NCI-H2107 treated with DMSO at 0.1 percent for 48 hours (cell line): ENCODE measurements around the gene TFE3.
A peak's percentile ranks its signal among the peaks of the same experiment; 100 is the strongest.

ENCODE experiments used
- DNase-seq: peaks from one replicate; lab custom pipeline; 2025; ENCODE audit not compliant: unreplicated experiment; lab: John Stamatoyannopoulos, UW

The TFE3 gene

DNA sequence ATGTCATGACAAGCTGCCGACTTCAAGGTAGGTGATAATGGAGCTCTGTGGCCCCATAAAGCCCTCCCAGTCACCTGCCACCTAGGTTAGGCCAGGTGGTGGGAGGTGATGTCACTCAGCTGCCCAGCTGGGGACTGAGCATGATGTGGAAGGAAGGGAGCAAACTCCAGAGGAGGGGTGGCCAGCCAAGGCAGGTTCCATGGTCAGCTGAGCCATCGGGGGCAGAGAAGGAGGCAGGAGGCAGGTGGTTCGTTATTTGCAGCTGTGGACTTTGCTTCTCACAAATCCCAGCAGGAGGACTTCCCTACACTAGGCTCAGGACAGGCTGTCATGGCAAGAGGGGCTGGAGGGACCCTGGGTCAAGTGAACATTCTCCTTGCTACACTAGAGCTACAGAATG lies 17.8 kb upstream of the TFE3 start:
- DNase-seq = no peak

DNA sequence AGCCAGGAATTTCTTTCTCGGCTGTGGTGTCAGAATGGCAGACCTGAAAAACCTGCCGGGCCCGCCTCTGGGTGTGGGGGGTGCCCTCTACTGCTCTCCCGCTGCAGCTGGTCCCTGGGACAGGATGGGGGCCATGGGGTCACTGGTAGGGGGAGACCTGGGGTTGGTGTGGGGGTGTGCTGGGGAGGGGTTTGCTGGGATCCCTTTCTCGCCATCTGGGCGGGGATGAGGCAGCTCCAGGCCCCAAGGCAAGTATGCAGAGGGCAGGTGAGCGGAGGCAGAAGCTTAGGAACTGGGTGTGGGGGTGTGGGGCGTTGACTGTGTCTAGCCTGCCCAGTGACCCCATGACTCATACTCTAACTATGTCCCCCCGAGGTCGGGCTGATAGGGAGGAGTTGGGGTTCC lies 16.5 kb upstream of the TFE3 start:
- no peak for DNase-seq

DNA sequence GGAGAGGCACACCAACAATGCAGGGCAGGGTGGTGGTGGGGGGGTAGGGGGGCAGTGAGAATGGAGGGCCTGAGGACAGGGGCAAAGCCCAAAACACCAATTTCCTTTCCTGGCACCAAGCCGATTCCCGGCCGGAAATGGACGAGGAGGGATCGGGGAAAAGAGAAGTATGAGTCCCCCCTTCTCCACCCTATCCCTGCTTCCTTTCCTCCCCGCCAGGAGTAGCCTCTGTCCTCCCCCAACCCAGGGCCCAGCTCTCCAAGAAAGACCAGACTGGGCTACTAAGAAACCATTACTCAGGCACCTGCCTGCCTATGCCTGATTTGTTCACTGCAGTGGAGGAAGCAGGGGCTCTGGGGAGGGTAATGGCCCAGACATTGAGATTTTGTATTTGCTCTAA lies 16.0 kb upstream of the TFE3 start:
- no peak for DNase-seq

DNA sequence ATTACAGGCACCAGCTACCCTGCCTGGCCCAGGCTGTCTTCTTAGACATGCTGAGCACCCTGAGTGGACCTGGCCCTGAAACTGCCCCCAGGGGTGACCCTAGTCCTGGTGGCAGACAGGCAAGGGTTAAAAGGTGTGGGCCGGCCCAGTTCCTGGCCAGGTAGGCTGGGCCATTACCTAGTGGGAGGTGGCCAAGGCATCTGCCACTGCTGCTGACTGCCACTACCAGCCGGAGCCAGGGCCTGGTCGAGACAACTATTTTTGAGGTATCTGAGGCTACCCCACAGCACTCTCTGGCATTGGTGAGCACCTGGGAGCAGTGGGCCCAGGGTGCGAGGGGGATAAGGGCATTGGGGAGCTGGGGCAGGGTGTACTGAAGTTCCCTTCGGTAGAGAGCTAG lies 15.6 kb upstream of the TFE3 start, which contains the start of gene CCDC120:
Gene CCDC120 (plus strand): TSS at position 206 of the 400 bp plus-strand sequence. CDS start 3,043 bp downstream, outside the sequence.
- DNase-seq = no peak

DNA sequence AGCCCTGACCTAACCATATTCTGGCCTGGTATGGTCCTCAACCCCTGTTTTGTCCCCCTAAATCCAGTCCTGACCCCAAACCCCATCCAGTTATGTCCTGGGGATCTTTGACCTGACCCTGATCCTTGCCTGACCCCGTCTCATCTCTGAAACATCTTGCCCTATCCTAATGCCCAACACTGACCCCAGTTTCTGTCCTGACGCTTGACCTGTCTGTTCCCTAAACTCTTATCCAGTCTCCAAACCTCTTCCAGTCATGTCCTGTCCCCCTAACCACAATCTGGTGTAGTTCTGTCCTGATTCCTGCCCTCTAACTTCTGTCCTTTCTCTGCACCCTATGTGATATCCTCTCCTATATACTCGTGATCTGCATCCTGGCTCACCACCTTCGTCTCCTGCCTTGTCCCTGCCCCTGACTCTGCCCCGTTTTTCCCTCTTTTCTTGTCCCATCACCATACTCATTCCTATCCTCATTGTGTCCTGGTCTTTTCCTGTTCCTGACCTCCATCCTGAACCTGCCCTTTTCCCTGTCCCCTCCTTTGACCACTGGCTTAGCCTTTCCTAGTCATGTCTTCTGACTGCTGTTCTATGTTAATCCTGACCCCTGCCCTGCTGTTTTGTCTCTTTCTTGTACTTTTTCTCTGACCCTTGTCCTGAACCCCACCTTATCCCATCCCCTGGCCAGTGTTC lies 11.1 kb upstream of the TFE3 start:
- DNase-seq = no peak

DNA sequence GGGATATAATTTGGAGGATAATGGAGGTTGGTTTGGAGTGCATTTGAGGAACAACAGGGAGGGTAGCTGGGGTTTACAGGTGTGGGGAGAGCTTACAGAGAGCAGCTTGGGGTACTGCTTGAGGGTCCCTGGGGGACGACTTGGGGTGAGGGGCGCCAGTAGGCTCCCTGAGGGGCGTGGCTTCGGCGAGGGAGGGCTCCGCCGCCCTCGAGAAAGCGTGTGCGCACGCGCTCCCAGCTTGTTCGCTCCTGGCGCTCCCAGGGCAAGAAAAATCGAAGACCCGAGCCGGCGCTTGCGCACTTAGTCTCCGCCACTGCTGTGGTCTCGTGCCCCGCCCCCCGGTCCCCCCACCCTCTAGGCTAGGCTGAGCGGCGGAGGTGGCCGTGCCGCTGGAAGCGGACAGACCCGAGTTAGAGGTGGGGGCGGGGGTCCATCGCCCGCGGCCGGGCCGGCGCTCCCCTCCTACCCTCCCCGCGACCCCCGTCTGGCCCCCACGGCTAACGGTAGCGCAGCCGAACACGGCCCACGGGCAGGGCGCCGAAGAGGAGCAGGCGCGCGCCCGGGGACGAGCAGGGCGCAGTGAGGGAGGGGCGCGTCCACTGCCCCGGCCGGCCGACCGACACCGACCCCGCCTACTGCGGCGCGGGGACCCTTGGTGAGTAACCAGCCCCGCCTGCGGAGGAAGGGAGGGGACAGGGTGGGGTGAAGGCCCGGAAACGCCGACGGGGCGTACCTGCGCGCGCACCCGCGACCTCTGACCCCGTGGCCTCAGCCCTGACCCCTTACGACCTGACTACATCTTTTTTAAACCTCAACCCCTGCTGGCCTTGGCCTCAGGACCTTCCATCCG lies 10.3 kb upstream of the TFE3 start:
- DNase-seq = peak; percentile 71

DNA sequence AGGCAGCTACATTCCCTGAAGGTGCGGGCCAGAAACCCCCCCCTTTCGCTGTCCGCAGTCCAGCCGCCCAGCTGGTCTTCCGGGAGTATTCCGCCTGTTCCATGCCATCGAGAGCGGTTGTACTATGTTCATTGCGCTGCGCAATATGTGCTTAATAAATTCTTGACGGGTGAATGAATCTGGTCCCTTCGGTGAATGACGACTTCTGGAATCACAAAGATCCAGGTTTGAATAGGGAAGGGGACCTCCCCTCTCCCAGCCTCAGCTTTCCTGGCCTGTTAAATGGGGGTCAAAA lies 777 bp upstream of the TFE3 start:
- no peak for DNase-seq

DNA sequence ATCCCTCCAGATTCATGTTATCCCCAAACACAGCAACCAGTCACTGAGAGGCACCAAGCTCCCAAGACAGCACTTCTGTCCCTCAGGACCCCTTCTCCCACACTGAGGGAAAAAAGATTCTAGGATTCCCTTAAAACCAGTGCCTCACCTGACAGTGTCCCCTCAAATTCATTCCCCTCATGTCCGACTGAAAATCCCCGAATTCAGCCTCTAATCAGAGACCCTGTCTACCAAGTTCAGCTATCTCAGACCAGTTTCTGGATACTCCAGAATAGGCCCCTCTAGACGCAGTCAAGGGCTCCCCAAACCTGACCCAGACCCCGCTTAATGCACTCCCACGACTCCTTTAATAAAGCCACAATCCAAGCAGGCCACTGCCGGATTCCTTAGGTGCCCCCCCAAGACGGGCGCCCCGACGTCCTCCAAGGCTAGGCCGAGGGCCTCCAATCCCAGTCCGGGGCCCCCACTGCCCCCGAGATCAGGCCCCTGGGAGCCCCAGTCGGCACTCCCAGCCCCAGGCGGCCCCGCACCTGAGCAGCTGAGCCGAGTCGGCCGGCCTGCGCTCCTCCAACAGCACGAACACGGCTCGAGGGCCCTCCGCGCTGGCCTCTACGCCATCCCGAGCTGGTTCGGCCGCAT lies 457 bp downstream of the TFE3 start:
- no peak for DNase-seq

DNA sequence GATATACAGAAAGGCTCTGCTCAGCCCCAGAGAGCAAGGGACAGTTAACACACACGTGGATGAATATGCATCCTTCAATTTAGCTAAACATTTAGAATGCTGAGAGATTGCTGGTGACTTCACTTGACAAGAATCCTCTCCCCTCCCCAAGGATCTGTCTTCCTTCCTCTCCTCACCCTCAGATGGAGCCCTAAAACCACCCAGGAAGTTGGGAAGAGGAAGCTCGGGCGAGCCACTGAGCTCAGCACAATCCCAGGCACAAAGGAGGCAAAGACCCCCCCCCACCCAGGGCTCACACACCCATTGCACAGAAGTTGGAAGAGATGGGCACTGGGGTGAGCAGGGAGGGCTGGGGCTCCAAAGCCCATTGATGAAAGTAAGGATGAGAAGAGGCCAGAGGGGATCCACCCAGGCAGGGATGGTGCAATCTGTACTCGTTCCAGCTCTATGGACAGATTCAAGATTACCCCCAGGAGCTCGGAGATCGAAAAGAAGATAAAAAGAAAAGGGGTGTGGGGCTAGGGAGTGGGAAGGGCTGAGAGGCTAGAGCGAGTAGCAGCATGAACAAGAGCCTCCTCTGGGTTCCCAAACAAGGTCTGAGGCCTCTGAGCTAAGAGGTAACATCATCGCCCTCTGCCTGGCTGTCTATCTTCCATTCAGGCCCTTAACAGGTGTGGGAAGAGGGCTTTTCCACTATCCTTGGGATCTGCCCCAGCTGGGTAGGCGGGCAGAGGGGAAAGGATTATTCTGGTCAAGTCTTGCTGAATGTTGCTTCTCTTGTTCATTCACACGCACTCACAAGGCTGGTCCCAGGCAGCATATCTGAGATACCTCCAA lies 1.2 kb downstream of the TFE3 start:
- no peak for DNase-seq

DNA sequence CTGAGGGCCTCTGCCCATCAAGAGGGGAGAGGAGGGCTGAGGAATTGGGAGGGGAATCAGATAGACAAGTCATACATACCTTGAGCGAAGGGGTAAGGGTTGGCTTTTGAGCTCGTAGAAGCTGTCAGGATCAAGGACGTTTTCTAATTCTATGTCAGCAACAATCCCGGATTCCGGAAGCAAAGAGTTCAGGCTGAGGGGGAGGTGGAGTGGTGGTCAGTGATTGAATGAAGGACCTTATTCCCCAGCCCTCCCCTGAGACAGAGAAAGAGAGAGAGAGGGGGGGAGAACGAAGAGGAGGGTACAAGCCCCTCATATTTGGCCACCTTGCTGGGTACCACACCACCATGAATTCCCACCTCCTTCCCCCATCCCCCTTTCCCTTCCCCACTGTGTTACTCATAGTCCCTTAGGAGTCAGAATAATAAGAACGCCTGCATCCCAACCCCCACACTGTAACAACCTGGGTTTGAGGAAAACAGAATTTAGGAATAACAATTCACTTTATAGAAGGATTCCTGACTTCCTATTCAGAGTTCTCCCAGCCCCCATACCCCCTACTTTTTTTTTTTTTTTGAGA lies 2.7 kb downstream of the TFE3 start:
- no peak for DNase-seq

DNA sequence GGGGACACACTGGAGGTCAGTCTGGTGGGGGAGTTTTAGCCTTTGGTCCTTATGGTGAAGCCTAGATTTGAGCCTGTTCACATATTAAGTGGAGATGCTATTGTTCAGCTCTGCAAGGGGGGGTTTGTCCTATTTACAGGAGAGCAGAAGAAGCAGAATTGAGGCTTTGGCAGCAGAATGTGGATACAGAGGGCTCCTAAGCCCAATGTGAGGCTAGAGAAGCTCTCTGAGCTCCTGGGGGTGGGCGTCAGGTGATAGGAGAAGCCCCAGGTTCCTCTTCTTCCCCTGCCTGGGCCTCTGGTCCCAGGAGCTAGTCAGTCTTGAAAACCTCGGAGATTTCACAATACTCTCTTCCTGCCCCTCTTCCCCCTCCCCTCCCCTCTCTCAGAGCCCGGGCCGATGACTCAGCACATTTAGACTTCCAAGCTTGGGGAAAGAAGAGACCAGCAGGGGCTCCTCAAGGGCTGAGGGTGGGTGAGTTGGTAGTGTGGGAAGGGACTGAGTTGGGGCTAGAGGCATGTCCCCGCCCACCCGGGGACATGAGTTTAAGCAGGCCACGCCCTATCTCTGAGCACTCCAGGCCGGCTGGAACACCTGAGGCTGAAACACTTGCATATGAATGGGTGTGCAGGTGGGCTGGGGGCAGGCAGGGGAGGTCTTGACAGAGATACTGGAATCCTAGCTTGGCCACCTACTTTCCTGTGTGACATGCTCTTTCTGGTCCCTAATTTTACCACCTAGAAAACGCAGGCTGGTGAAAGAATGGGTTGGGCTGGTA lies 3.4 kb downstream of the TFE3 start:
- DNase-seq = peak; percentile 83

DNA sequence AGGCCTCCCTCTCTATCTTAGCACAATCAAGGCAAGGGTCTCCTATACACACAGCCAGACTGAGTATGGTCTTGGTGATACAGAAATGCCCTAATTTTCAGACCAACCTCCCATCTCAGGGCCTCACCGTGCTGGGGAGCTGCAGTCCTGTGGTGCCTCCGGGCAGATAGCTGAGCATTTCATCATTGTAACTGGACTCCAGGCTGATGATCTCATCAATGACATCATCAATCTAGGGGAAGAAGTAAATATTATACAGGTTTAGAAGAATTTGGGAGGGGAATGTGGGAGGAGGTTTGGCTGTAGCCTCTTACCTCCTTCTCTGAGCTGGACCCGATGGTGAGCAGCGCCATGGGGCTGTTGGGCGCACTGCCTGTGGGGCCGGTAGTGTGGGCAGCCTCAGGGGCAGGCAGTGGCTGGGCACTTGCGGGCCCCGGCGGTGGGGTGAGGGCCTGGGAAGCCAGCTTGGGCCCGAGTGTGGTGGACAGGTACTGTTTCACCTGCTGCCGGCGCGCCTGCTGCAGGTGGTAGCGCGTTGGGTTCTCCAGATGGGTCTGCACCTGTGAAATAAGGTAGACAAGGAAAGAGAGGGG lies 5.2 kb downstream of the TFE3 start:
- DNase-seq = no peak

DNA sequence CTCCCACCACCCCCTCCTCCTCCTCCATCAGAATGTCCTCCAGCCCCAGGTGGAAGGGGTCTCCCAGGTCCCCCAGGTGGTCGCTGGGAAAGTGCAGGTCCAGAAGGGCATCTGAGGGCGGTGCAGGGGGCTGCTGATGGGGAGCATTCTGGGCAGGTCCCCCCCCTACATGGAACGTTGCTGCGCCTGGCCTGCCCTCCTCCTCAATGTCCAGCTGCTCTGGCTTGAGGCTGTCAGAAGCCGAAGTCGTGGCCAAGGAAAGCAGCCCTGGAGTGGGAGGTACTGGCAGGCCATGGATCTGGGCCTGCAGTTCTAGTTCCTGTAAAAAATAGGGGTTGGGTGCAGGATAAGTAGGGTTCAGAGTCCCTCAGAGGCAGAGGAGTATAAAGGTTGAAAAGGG lies 12.9 kb downstream of the TFE3 start:
- no peak for DNase-seq

DNA sequence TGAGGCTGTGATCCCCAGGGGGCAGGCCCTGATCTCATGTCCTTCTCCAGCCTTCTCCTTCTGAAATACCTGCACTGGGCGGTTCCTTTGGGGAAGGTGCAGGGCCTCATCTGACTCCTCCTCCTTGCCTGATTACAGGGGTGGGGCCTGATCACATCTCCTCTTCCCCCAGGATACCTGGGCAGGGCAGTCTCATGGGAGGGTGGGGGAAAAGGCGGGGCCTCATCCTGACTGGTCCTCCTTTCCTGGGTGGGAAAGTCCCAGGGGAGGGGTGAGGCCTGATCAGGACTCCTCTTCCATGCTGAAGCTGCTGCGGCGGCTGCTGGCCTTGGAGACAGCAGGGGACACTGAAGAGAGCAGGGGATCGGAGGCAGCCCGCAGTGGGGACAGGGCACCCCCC lies 13.3 kb downstream of the TFE3 start:
- DNase-seq = no peak

DNA sequence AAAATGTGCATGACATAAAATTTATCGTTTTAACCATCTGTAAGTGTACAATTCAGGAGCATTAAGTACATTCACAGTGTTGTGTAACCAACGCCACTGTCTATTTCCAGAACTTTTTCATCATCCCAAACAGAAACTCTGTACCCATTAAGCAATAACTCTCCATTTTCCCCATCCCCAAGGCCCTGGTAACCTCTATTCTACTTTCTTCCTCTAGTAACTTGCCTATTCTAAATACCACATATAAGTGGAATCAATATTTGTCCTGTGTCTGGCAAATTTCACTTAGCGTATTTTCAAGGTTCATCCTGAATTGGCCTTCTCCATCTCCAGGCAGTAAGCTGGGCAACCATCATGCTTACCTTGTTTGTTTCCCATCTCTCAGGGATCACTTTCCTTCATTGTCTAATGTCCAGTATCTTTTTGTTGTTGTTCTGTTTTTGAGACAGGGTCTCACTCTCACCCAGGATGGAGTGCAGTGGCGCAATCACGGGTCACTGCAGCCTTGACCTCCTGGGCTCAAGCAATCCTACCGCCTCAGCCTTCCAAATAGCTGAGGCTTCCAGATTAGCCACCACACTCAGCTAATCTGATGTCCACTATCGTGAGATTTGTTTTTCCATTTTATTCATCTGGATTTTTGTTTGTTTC lies 23.4 kb downstream of the TFE3 start:
- no peak for DNase-seq

DNA sequence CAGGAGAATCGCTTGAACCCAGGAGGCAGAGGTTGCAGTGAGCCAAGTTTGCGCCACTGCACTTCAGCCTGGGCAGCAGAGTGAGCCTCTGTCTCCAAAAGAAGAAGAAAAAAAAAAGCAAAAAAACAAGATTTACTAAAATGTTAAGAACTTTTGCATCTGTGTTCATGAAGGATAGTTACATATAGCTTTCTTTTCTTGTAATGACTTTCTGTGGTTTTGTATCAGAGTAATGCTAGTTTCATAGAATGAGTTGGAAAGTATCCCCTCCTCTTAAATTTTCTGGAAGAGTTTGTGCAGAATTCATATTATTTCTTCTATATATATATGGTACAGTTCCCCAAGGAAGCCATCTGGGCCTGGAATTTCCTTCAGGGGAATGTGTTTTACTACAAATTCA lies 24.1 kb downstream of the TFE3 start:
- no peak for DNase-seq

DNA sequence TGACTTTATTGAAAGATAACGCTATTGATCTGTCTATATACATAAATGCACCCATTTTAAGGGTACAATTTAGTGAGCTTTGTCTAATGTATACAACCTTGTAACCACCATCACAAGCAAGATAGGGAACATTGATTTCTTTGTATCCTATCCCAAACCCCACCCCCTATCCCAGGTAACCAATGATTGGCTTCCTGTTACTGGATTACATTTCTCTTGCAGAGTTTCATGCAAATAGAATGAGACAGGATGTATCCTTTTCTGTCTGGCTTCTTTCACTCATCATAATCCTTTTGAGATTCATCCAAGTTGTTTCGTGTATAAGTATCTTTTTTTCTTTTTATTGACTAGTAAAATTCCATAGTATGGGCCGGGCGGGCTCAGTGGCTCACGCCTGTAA lies 39.5 kb downstream of the TFE3 start:
- DNase-seq = no peak

DNA sequence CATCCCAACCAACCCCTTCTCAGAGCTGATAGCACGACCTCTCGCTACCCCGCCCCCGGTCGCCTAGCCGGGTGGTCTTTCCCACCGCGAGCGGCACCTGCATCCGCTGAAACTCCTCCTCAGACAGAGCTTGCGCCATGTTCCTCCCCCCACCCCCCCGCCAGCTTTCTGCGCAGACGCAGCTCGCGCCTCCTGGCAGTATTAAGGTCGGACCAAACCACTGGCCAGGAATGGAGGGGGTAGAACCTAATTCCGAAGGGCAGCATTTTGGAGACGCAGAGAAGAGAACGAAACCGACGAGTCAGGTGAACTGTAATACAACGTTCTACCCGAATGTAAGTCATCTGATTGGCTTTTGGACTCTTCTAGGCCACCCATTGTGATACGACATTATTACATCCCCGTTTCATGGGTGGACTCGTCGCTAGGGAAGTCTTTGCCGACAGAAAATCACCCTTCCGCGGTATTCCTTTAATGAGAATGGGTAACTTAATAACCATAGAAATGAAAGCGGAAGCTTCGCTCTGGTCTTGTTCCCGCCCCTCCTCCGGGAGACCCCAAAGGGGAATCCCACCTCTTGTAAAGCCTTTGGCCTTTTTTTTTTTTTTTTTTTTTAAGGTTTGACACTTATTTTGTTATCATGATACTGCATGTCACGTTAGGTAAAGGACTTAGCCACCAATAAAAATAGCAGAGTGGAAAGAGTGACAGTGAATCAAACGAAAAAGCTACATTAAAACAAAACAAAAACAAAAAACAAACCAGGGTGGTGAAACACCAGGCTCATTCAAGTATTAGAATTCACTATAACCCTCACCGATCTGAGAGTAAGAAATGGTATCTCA lies 40.8 kb downstream of the TFE3 start, which contains the start of gene GRIPAP1:
Gene GRIPAP1 (minus strand): TSS at position 174 of the 845 bp plus-strand sequence. CDS start 35 bp downstream, at position 139.
- peak; percentile 91 for DNase-seq
